Activated CD4-positive, alpha-beta T cell treated with anti-CD3 and anti-CD28 coated beads, Interleukin-2, amount 50 U/mL, for 4 hours (primary cell): ENCODE results near the gene STX5.
"Not testable (repeated sequence)": the region's sequence is repeated elsewhere in the genome, so short reads cannot be mapped to it uniquely, and the experiment has no call there.

Source experiments
- DNase-seq, 2 experiments: peaks; one replicate each; pipeline ENCODE4 v3.0.0-alpha.2; 2020

The STX5 gene

GRCh38 chr11:62778441-62778840, 53.4 kb downstream of the STX5 start:
- no peak for DNase-seq

GRCh38 chr11:62777389-62777788, 54.5 kb downstream of the STX5 start:
- DNase-seq, result no peak

GRCh38 chr11:62775646-62776045, 56.2 kb downstream of the STX5 start:
- DNase-seq, result no peak

GRCh38 chr11:62774407-62774806, 57.4 kb downstream of the STX5 start:
- DNase-seq, result no peak

- DNase-seq, result peak; percentile 90 to 92
Observed at GRCh38 chr11:62771144-62772021, 60.5 kb downstream of the STX5 start, which contains the start of gene TAF6L. Gene TAF6L, plus strand, starts transcription at chr11:62771396. Its CDS starts 4,388 bp downstream, at chr11:62775784.

GRCh38 chr11:62770778-62771143, 61.1 kb downstream of the STX5 start:
- no peak for DNase-seq

- not testable (repeated sequence) for DNase-seq
Observed at GRCh38 chr11:62760867-62761227, 71.0 kb downstream of the STX5 start.

- DNase-seq, result no peak
Observed at GRCh38 chr11:62757846-62758788, 73.7 kb downstream of the STX5 start.
